ENCODE data around the gene BBIP1. TPM values are rescaled to one million over a fixed set of nuclear protein-coding genes. Genes with fewer than 3 reads are reported as not detected.

The BBIP1 gene
- total RNA-seq, 1 donor from 2014 or later = 32.4 TPM

GRCh38 chr10:110901954-110902819 is 16.8 kb downstream of the BBIP1 start:
- DNase-seq (no peak), ATAC-seq (no peak)

GRCh38 chr10:110900983-110901382 is 18.0 kb downstream of the BBIP1 start:
- H3K36me3 ChIP-seq = peaks cover 53% of the 10 kb centered on the region
- no peak for DNase-seq
- no peak for ATAC-seq
- no peak overlapping the region for H3K4me3 ChIP-seq
- no peaks in the 10 kb centered on the region for H3K4me1 ChIP-seq
- no peak overlapping the region for H3K27ac ChIP-seq
- H3K9me3 ChIP-seq = no peaks in the 10 kb centered on the region
- intact Hi-C loops (cut with DNase I) = no loop called here
- no peaks in the 10 kb centered on the region for H3K27me3 ChIP-seq (ENCODE audit: low read depth)
- TF ChIP-seq CTCF (IDR thresholded peaks at IDR 0.05) = no peak

More at GRCh38 chr10:110901954-110902819, 16.8 kb downstream of the BBIP1 start:
- peaks cover 44% of the 10 kb centered on the region for H3K36me3 ChIP-seq
- no peaks in the 10 kb centered on the region for H3K9me3 ChIP-seq
- no peaks in the 10 kb centered on the region for H3K4me1 ChIP-seq
- no peaks in the 10 kb centered on the region for H3K27me3 ChIP-seq (ENCODE audit: low read depth)
- no peak overlapping the region for H3K4me3 ChIP-seq
- no peak for TF ChIP-seq CTCF (IDR thresholded peaks at IDR 0.05)
- intact Hi-C loops (cut with DNase I) = no loop called here
- no peak overlapping the region for H3K27ac ChIP-seq

- Histone ChIP-seq H3K36me3 (peaks cover 74% of the 10 kb centered on the region), H3K4me1 (no peaks in the 10 kb centered on the region), H3K27ac (no peak overlapping the region), H3K4me3 (no peak overlapping the region), H3K9me3 (no peaks in the 10 kb centered on the region), H3K27me3 (ENCODE audit: low read depth) (no peaks in the 10 kb centered on the region)
- intact Hi-C loops (cut with DNase I) = loop anchor here (10.0 kb wide), 1 partner anchor 94 kb away; no protein-coding TSS in a partner anchor
- TF ChIP-seq CTCF (IDR thresholded peaks at IDR 0.05) = no peak
- DNase-seq (no peak), ATAC-seq (no peak)
Observed at GRCh38 chr10:110898391-110898790, 20.6 kb downstream of the BBIP1 start.

GRCh38 chr10:110897184-110897583 is 21.8 kb downstream of the BBIP1 start:
- no peak for ATAC-seq
- H3K4me1 ChIP-seq = no peaks in the 10 kb centered on the region
- H3K27ac ChIP-seq = no peak overlapping the region
- H3K4me3 ChIP-seq = no peak overlapping the region
- no peaks in the 10 kb centered on the region for H3K27me3 ChIP-seq (ENCODE audit: low read depth)
- no peak for TF ChIP-seq CTCF (IDR thresholded peaks at IDR 0.05)
- peaks cover 78% of the 10 kb centered on the region for H3K36me3 ChIP-seq
- intact Hi-C loops (cut with DNase I) = loop anchor here (10.0 kb wide), 1 partner anchor 92 kb away; no protein-coding TSS in a partner anchor
- DNase-seq = no peak
- no peaks in the 10 kb centered on the region for H3K9me3 ChIP-seq

GRCh38 chr10:110893559-110894179 is 25.3 kb downstream of the BBIP1 start:
- no peaks in the 10 kb centered on the region for H3K9me3 ChIP-seq
- ATAC-seq = peak; percentile 78
- no peaks in the 10 kb centered on the region for H3K27me3 ChIP-seq (ENCODE audit: low read depth)
- H3K27ac ChIP-seq = no peak overlapping the region
- no peak for DNase-seq
- no peaks in the 10 kb centered on the region for H3K4me1 ChIP-seq
- intact Hi-C loops (cut with DNase I) = loop anchor here (5.0 to 10.0 kb wide), 2 partner anchors 89 to 146 kb away; no protein-coding TSS in a partner anchor
- TF ChIP-seq CTCF (IDR thresholded peaks at IDR 0.05) = peak; percentile 67
- peaks cover 76% of the 10 kb centered on the region for H3K36me3 ChIP-seq
- H3K4me3 ChIP-seq = no peak overlapping the region
